GM12891 (cell line): Measurements from ENCODE around the gene NAALADL2.

Experiments
- PAX5 ChIP-seq: IDR thresholded peaks from 2 replicates; pipeline ENCODE4 v1.6.1; 2011; ENCODE audit warnings: low read length, moderate library complexity, mild to moderate bottlenecking; ENCODE audit not compliant: insufficient read depth, severe bottlenecking
- POLR2A ChIP-seq: IDR thresholded peaks from 2 replicates; pipeline ENCODE4 v1.6.1; 2011; ENCODE audit warnings: low read depth, low read length, control low read depth
- POLR2AphosphoS5 ChIP-seq: IDR thresholded peaks from 2 replicates; pipeline ENCODE4 v1.6.1; 2011; ENCODE audit warnings: low read depth, low read length, control low read depth
- POU2F2 ChIP-seq: IDR thresholded peaks from 2 replicates; pipeline ENCODE4 v1.6.1; 2011; ENCODE audit warnings: low read depth, mild to moderate bottlenecking, control low read depth, low read length, moderate library complexity
- SPI1 ChIP-seq: IDR thresholded peaks from 2 replicates; pipeline ENCODE4 v1.6.1; 2011; ENCODE audit warnings: low read depth, low read length, control low read depth
- TAF1 ChIP-seq: IDR thresholded peaks from 2 replicates; pipeline ENCODE4 v1.6.1; 2011; ENCODE audit warnings: low read depth, low read length, control low read depth

- TF ChIP-seq POLR2AphosphoS5 = no peak
- no peak for TF ChIP-seq POLR2A
- no peak for TF ChIP-seq TAF1
- no peak for TF ChIP-seq PAX5
- no peak for TF ChIP-seq SPI1
- no peak for TF ChIP-seq POU2F2
These were observed 558.3 kb downstream of the NAALADL2 start for GRCh38 chr3:175417426-175417825.
